IMR-90 (cell line): ENCODE results near the gene ASTN2. TPM values are rescaled to one million over a fixed set of nuclear protein-coding genes. Genes with fewer than 3 reads are reported as not detected.

Experiments used
- ATAC-seq: fragments of 200-7000 bp; cut with Tn5 transposase; 2 replicates; pipeline ENCODE4 v1.9.1; 2020; ENCODE audit warnings: low read depth, mild to moderate bottlenecking, moderate library complexity
- BruUV-seq: library from RNA; stranded (reverse); fragments of 400-500 nt; replicated peaks from 2 replicates; lab custom pipeline; 2021; lab: Mats Ljungman, UMichigan
- CTCF ChIA-PET: fragments of 300-600 bp; formaldehyde crosslinking; extraction: SDS; loops from one replicate; lab custom pipeline; 2021; ENCODE audit warnings: antibody characterized with exemption; lab: Yijun Ruan, JAX
- POLR2A ChIA-PET: fragments of 300-600 bp; sonication (Branson Sonifier 250); formaldehyde crosslinking; loops from one replicate; lab custom pipeline; 2022; ENCODE audit warnings: antibody characterized with exemption; ENCODE audit not compliant: unreplicated experiment; lab: Charles Lee
- DNase-seq: peaks from one replicate; pipeline ENCODE4 v3.0.0; 2013
- H2AFZ ChIP-seq: replicated peaks from 2 replicates; pipeline ENCODE3; 2013; ENCODE audit warnings: low read length, mild to moderate bottlenecking; ENCODE audit not compliant: poor library complexity
- H2AK5ac ChIP-seq: 2 replicates; pipeline ENCODE4 v1.6.1; 2013; ENCODE audit warnings: low read depth, low read length, inconsistent platforms
- H2AK9ac ChIP-seq: replicated peaks from 2 replicates; pipeline ENCODE3; 2013; ENCODE audit warnings: mild to moderate bottlenecking, low read depth, low read length, moderate library complexity; ENCODE audit not compliant: poor library complexity
- H2BK120ac ChIP-seq: 2 replicates; pipeline ENCODE4 v1.6.1; 2013; ENCODE audit warnings: low read depth, low read length, inconsistent platforms
- H2BK15ac ChIP-seq: 3 replicates; pipeline ENCODE4 v1.6.1; 2013; ENCODE audit warnings: low read depth, low read length, inconsistent platforms
- H2BK20ac ChIP-seq: 2 replicates; pipeline ENCODE4 v1.6.1; 2013; ENCODE audit warnings: low read depth, mild to moderate bottlenecking, inconsistent platforms, low read length, moderate library complexity
- H2BK5ac ChIP-seq: 2 replicates; pipeline ENCODE4 v1.6.1; 2013; ENCODE audit warnings: mild to moderate bottlenecking, low read depth, low read length, inconsistent platforms; ENCODE audit not compliant: poor library complexity, severe bottlenecking
- H3K14ac ChIP-seq: replicated peaks from 2 replicates; pipeline ENCODE4 v1.6.1; 2013; ENCODE audit warnings: low read depth, low read length, inconsistent platforms
- H3K18ac ChIP-seq: 2 replicates; pipeline ENCODE4 v1.6.1; 2013; ENCODE audit warnings: low read depth, low read length, control low read depth
- H3K23ac ChIP-seq: 2 replicates; pipeline ENCODE4 v1.6.1; 2013; ENCODE audit warnings: low read depth, low read length, inconsistent platforms
- H3K27ac ChIP-seq: 2 replicates; pipeline ENCODE4 v1.5.1; 2013; ENCODE audit warnings: mild to moderate bottlenecking, control low read depth, low read length; ENCODE audit not compliant: insufficient read depth
- H3K27me3 ChIP-seq: 2 replicates; pipeline ENCODE4 v1.6.1; 2013; ENCODE audit warnings: low read length; ENCODE audit not compliant: control insufficient read depth, insufficient read depth
- H3K36me3 ChIP-seq: 2 replicates; pipeline ENCODE4 v1.6.1; 2013; ENCODE audit warnings: low read length, mixed read lengths; ENCODE audit not compliant: control insufficient read depth, insufficient read depth
- H3K4ac ChIP-seq: 2 replicates; pipeline ENCODE4 v1.6.1; 2013; ENCODE audit warnings: low read depth, low read length, inconsistent platforms
- H3K4me1 ChIP-seq: 2 replicates; pipeline ENCODE4 v1.6.1; 2013; ENCODE audit warnings: low read length, mixed read lengths; ENCODE audit not compliant: control insufficient read depth, insufficient read depth
- H3K4me2 ChIP-seq: 2 replicates; pipeline ENCODE4 v1.6.1; 2013; ENCODE audit warnings: low read depth, mild to moderate bottlenecking, control low read depth, low read length, moderate library complexity
- H3K4me3 ChIP-seq: 2 replicates; pipeline ENCODE4 v1.5.1; 2013; ENCODE audit warnings: low read depth, mild to moderate bottlenecking, control low read depth, low read length, moderate library complexity; ENCODE audit not compliant: insufficient read depth
- H3K56ac ChIP-seq: 2 replicates; pipeline ENCODE4 v1.6.1; 2013; ENCODE audit warnings: low read length, inconsistent platforms; ENCODE audit not compliant: insufficient read depth; ENCODE audit errors: extremely low read depth
- H3K79me1 ChIP-seq, 2 experiments: 2 replicates each; pipeline ENCODE4 v1.6.1; 2013; ENCODE audit warnings: low read length in 2 of 2, inconsistent platforms in 1 of 2, low read depth in 1 of 2
- H3K9ac ChIP-seq: 2 replicates; pipeline ENCODE4 v1.6.1; 2013; ENCODE audit warnings: low read depth, low read length, control low read depth
- H3K9me1 ChIP-seq: 2 replicates; pipeline ENCODE4 v1.6.1; 2013; ENCODE audit warnings: low read length, inconsistent platforms; ENCODE audit not compliant: insufficient read depth
- H3K9me3 ChIP-seq: 2 replicates; pipeline ENCODE4 v1.6.1; 2013; ENCODE audit warnings: low read length; ENCODE audit not compliant: control insufficient read depth, insufficient read depth
- H4K20me1 ChIP-seq: 2 replicates; pipeline ENCODE4 v1.6.1; 2013; ENCODE audit warnings: low read length, inconsistent platforms; ENCODE audit not compliant: insufficient read depth
- H4K5ac ChIP-seq: 2 replicates; pipeline ENCODE4 v1.6.1; 2013; ENCODE audit warnings: mild to moderate bottlenecking, low read depth, low read length, control low read depth
- H4K8ac ChIP-seq, 2 experiments: 2 replicates each; pipeline ENCODE4 v1.6.1; 2013; ENCODE audit warnings: low read depth in 2 of 2, low read length in 2 of 2, control low read depth in 1 of 2, inconsistent platforms in 1 of 2
- H4K91ac ChIP-seq: 2 replicates; pipeline ENCODE4 v1.6.1; 2013; ENCODE audit warnings: low read depth, low read length, inconsistent platforms; ENCODE audit not compliant: insufficient read depth
- BHLHE40 ChIP-seq: fragments of 150-350 bp; IDR thresholded peaks from 2 replicates; pipeline ENCODE4 v1.6.1; 2016; ENCODE audit warnings: mild to moderate bottlenecking, low read depth, low read length
- MAZ ChIP-seq: IDR thresholded peaks from 2 replicates; pipeline ENCODE4 v1.6.1; 2012; ENCODE audit warnings: low read depth, mild to moderate bottlenecking, low read length, improper control_type of control experiment, moderate library complexity, borderline replicate concordance
- POLR2A ChIP-seq: IDR thresholded peaks from 2 replicates; pipeline ENCODE4 v1.6.1; 2012; ENCODE audit warnings: mild to moderate bottlenecking, low read depth, low read length
- RAD21 ChIP-seq: IDR thresholded peaks from 2 replicates; pipeline ENCODE4 v1.6.1; 2012; ENCODE audit warnings: low read length, improper control_type of control experiment
- RFX5 ChIP-seq: IDR thresholded peaks from 2 replicates; pipeline ENCODE4 v1.8.0; 2012; ENCODE audit warnings: low read depth, mild to moderate bottlenecking, low read length, moderate library complexity
- SMC3 ChIP-seq: fragments of 150-350 bp; IDR thresholded peaks from 2 replicates; pipeline ENCODE4 v1.6.1; 2016; ENCODE audit warnings: low read depth, mild to moderate bottlenecking, antibody characterized with exemption, low read length, moderate library complexity
- WGBS, 2 experiments: methylation state at CpG; one replicate each; pipeline versions ENCODE4 v1.1.5 to v1.1.7; 2013; ENCODE audit warnings: missing lambda C conversion rate in 2 of 2; ENCODE audit not compliant: insufficient read length in 1 of 2; ENCODE audit errors: extremely low coverage in 2 of 2; 5-methylcytosine and 5-hydroxymethylcytosine counted together
- dilution Hi-C: fragments of 300-500 bp; cut with HindIII; formaldehyde crosslinking; loops from one replicate; pipeline ENCODE4 v1.14.3; 2018; ENCODE audit warnings: low sequenced_read_pairs; ENCODE audit not compliant: unreplicated experiment
- in situ Hi-C: fragments of 300-500 bp; cut with MboI; formaldehyde crosslinking; loops from 3 replicates; pipeline ENCODE4 v1.14.3; 2019; ENCODE audit warnings: low sequenced_read_pairs, inconsistent platforms, mixed read lengths
- intact Hi-C: fragments of 100-400 bp; cut with micrococcal nuclease; formaldehyde crosslinking; loops from 2 replicates; pipeline ENCODE4 v1.10.0; 2022
- polyA plus RNA-seq, 3 experiments: library from polyadenylated mRNA; depleted of rRNA; stranded (reverse); fragments of >200 nt; gene quantifications; 2 replicates each; pipeline ENCODE4 v1.2.3, GENCODE V29; 2012; ENCODE audit warnings: low replicate concordance in 1 of 3
- total RNA-seq: library from RNA; depleted of rRNA; stranded (reverse); fragments of >200 nt; gene quantifications from 2 replicates; pipeline ENCODE4 v1.2.3, GENCODE V29; 2012
- TF ChIP-seq, protein P1 (sequence below): fragments of 150-350 bp; IDR thresholded peaks from 2 replicates; pipeline ENCODE4 v1.6.1; 2016; ENCODE audit warnings: low read depth, mild to moderate bottlenecking, low read length, moderate library complexity, borderline replicate concordance

Gene ASTN2
- total and polyA plus RNA-seq, 2 of the 4 experiments (the other 2 are of a cell fraction), result 3.8 to 6.8 TPM

DNA sequence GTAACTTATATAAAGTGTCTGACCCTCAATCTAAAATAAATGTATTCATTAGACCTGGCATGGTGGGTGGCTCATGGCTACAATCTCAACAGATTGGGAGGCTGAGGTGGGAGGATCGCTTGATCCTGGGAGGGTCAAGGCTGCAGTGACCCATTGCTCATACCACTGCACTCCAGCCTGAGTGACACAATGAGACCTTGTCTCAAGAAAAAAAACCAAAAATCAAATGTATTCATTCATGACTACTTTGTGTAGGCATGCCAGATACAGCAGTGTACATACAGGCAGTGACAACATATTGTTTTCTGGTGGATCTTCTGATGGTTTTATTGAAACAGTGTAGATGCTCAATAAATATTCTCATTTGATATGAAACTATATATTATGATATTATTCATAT, 526.8 kb downstream of the ASTN2 start:
- dilution Hi-C loops, result no loop called here
- no TSS peak for BruUV-seq
- TF ChIP-seq SMC3 (no peak), BHLHE40 (no peak), MAZ (no peak), RFX5 (no peak), RAD21 (no peak), POLR2A (no peak)
- TF ChIP-seq, protein P1, sequence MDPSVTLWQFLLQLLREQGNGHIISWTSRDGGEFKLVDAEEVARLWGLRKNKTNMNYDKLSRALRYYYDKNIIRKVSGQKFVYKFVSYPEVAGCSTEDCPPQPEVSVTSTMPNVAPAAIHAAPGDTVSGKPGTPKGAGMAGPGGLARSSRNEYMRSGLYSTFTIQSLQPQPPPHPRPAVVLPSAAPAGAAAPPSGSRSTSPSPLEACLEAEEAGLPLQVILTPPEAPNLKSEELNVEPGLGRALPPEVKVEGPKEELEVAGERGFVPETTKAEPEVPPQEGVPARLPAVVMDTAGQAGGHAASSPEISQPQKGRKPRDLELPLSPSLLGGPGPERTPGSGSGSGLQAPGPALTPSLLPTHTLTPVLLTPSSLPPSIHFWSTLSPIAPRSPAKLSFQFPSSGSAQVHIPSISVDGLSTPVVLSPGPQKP, result no peak

More for the DNA sequence above, 526.8 kb downstream of the ASTN2 start:
- H3K18ac ChIP-seq, result no peak overlapping the region
- no peak overlapping the region for H3K4me3 ChIP-seq
- H3K79me1 ChIP-seq, result no peaks in the 10 kb centered on the region
- intact Hi-C loops (no loop called here), in situ Hi-C loops (no loop called here)
- no peak overlapping the region for H2BK120ac ChIP-seq
- no peaks in the 10 kb centered on the region for H3K4me1 ChIP-seq
- no peak overlapping the region for H2AK9ac ChIP-seq
- H4K5ac ChIP-seq, result no peak overlapping the region
- no peak overlapping the region for H3K56ac ChIP-seq
- H3K23ac ChIP-seq, result no peak overlapping the region
- ChIA-PET CTCF (no interaction called here), POLR2A (no interaction called here)
- H4K20me1 ChIP-seq, result no peaks in the 10 kb centered on the region
- no peak overlapping the region for H4K8ac ChIP-seq
- WGBS, 2 experiments, result no CpG with 5 or more reads among the region's 1 CpG
- H3K9me1 ChIP-seq, result no peaks in the 10 kb centered on the region
- H3K4ac ChIP-seq, result no peak overlapping the region
- no peak overlapping the region for H2AFZ ChIP-seq
- no peaks in the 10 kb centered on the region for H3K9me3 ChIP-seq
- no peak overlapping the region for H3K27ac ChIP-seq
- H3K9ac ChIP-seq, result no peak overlapping the region
- H2BK5ac ChIP-seq, result no peak overlapping the region
- peaks cover 2% of the 10 kb centered on the region; the same call in 1 of the 2 replicates for H3K27me3 ChIP-seq
- ATAC-seq (no peak), DNase-seq (no peak)
- no peaks in the 10 kb centered on the region for H3K36me3 ChIP-seq
- H4K91ac ChIP-seq, result no peak overlapping the region
- no peak overlapping the region for H2AK5ac ChIP-seq
- no peak overlapping the region for H2BK15ac ChIP-seq
- no peak overlapping the region for H3K14ac ChIP-seq
- no peak overlapping the region for H2BK20ac ChIP-seq
- H3K4me2 ChIP-seq, result no peak overlapping the region
